GM19452 (cell line): ENCODE results near the gene ZNF197.
"Not testable (repeated sequence)": the region's sequence is repeated elsewhere in the genome, so short reads cannot be mapped to it uniquely, and the experiment has no call there.

Experiments
- ATAC-seq: cut with Tn5 transposase; IDR thresholded peaks from one replicate; pipeline ENCODE4 v1.9.1; 2021; ENCODE audit not compliant: unreplicated experiment

The ZNF197 gene

GRCh38 chr3:44659434-44659833 is 34.6 kb downstream of the ZNF197 start:
- no peak for ATAC-seq

- ATAC-seq: no peak
Observed at GRCh38 chr3:44661189-44661588, 36.4 kb downstream of the ZNF197 start.

- no peak for ATAC-seq
Observed at GRCh38 chr3:44665173-44665572, 40.3 kb downstream of the ZNF197 start.

DNA sequence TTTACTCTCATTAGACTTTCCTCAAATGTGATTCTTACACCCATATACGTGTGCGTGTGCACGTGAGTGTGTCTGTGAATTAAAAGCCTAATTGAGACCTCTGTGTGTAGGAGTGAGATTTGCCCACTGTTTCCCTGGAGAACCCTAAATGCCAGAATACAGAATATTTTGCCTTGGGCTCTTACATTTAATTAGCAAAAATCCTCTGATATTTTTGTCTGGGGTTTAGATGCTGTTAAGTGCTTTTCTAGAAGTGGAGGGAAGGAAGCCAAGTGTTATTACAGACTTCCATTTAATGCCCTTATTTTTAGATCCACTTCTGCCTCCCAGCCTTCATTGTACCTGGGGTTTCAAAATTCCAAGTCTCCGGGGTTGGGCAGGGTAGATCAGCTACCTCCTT is 41.5 kb downstream of the ZNF197 start:
- no peak for ATAC-seq

DNA sequence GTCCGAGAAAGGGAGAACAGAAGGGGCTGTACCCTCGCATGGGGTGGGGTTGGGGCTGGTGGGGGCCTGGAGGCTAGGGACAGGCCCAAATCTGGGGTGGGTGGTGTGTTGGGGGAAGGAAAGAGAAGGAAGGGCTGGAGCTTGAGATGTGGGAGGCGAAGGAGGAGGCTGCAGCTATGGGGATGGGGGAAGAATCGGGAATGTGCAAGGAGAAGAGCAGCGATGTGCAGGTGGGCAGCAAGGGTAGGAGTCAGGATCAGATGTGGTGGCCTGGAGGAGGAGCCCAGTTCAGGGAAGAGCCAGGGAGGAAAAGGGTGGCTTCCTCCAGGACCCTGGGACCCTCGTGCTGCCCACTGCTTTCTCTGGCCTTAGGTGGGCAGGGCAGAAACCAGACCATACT is 44.9 kb downstream of the ZNF197 start:
- no peak for ATAC-seq

DNA sequence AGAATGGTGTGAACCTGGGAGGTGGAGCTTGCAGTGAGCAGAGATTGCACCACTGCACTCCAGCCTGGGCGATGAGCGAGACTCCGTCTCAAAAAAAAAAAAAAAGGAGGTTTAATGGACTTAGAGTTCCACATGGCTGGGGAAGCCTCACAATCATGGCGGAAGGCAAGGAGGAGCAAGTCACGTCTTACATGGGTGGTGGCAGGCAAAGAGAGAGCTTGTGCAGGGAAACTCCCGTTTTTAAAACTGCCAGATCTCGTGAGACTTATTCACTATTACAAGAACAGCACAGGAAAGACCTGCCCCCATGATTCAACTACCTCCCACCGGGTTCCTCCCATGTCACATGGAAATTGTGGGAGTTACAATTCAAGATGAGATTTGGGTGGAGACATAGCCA is 48.6 kb downstream of the ZNF197 start:
- ATAC-seq: not testable (repeated sequence)

DNA sequence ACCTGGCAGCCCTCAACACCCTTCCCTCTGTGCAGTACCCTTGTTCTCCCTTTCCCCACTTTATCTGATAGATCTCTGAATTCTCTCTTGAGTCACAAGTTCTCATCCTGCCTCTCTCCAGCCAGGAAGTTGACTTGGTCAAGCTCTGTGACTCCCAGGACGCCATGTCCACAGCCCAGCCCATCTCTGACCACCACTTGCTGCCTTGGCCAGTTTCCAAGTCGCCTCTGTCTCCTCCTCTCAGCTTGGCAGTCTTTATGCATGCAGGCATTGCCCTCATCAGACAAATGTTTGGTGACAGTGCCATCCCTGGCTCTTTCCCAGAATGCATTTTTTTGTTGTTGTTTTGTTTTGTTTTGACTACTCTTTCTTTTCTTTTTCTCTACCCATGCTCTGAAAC is 49.4 kb downstream of the ZNF197 start:
- no peak for ATAC-seq

DNA sequence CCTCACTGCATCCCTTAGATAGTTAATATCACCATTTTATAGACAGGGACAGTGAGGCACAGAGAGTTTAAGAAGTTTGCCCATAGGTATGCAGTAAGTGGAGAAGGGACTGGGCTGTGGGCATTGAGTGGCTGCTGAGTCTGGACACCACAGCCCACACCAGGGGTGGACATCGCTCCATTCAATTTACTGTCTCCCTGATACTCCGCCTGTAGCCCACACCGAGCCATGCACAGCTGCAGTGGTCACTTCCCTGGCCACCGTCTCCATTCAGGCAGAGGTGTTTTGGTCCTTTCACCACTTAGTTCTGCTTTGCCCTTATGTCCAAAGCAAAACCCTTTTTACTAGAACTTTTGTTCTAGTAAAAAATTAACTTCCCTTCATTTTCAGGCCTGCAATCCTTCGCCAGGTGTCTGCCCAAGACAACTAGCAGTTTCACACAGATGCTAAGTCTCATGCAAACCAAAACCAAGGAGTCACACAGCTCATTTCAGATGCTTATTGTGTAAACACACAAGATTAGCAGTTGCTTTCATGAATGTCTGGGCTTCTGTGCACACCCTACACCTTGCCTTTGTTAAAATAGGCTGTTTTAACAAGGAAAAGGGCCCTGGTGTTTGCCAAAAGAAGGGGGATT is 53.8 kb downstream of the ZNF197 start:
- ATAC-seq: no peak

DNA sequence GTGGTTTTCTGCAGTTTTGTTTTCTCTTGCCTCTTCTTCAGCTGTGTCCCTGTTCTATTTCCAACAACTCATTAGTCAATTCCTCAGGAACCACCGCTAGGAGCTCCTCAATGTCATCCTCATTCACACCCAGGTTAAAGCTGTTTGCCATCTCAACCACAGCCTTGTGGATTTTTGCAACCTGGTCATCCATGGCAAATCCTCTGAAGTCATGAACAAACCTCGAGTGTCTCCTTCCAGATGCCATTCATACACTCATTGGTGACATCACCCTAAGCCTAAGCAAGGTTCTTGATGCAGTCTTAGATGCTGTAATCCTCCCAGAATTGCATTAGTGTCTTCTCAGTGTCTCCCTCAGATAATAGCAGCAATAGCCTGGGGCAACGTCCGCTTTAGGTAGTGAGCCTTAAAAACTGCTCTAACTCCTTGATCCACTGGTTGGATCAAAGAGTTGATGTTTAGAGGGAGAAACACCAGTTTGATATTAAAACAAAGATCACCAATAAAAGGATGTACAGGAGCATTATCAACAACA is 56.2 kb downstream of the ZNF197 start:
- ATAC-seq: no peak

DNA sequence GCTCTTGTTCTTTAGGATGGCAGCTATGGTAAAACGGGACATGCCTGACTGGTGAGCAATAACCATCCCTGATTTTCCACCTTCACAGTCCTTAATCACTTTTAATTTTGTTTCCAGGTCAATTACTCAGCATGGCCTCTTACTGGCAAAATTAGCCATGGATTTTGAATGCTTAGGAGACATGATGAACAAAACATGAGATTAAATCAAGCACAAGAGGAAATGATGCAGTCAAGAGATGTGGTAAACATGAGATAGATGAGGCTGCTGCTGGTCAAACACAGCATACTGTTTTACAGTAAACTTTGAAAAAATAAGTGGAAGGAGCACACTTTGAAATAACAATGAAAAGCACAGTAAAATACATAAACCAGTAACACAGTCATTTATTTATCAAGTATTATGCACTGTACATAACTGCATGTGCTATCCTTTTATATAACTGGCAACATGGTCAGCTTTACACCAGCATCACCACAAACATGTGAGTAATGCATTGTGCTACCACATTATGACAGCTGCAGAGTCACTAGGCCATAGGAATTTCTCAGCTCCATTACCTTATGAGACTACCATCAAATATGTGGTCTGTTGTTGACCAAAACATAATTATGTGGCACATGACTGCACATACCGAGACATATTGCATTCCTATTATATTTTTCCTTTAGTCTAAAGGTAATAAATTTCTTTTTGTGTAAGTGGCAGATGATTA is 57.5 kb downstream of the ZNF197 start:
- no peak for ATAC-seq

DNA sequence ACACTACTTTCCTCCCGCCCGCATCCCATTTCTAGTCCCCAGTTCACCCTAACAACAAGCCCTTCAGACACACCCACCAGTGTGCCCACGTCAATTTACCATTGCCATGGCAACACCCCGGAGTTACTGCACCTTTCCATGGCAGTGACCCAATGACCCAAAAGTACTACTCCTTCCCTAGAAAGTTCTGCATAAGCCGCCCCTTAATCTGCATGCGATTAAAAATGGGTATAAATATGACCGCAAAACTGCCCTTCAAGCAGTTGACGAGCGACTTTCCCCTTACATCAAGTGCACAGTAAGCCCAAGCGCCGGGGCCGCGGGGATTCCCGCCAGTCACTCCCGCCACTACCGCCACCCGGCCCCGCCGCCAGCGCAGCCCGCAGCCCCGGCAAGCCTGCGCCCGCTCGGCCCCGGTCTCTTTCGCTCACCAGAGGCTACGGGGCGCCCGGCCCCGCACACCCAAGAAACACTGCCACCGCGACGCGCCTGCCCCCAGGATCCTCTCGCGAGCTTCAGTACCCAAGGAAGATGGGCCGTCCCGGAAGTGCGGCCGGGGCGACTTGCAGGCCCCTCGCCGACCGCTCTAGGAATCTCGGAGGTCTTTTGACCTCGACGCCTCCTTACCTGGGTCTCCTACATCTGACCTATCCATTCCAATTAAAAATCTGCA is 60.4 kb downstream of the ZNF197 start:
- ATAC-seq: peak; percentile 76

DNA sequence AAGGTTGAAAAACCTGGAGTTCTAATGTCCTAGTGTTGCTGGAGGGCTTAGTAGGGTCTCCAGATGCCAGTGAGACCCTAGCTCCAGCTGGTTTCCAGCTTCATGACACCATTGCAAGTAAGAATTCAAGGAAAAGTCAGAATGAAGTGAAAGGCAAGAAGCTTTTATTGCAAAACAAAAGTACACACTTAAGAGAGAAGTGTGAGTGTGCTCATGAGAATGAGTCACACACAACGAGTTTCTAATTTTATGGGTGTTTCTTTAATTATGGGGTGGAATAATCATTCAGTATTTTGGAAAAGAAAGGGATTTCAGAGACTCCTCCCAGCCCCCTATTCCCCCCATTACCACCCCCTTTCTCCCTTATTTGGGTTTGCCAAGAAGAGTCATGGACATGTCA is 63.1 kb downstream of the ZNF197 start:
- ATAC-seq: no peak
